Activated B cell treated with CpG ODN at 0.5 μM for 24 hours (primary cell): ENCODE data around the gene SWAP70. TPM values are rescaled to one million over a fixed set of nuclear protein-coding genes. Genes with fewer than 3 reads are reported as not detected.
A peak's percentile ranks its signal among the peaks of the same experiment; 100 is the strongest.

Source experiments
- ATAC-seq: fragments of 200-7000 bp; cut with Tn5 transposase; one replicate; pipeline ENCODE4 v1.10.0; 2021; ENCODE audit warnings: low read depth, mild to moderate bottlenecking, moderate library complexity
- CTCF ChIA-PET: fragments of 350-600 bp; sonication (Branson Sonifier 250); formaldehyde crosslinking; loops from one replicate; lab custom pipeline; 2021; ENCODE audit warnings: antibody characterized with exemption; lab: Charles Lee
- POLR2A ChIA-PET: fragments of 350-600 bp; sonication (Branson Sonifier 250); formaldehyde crosslinking; loops from one replicate; lab custom pipeline; 2021; ENCODE audit warnings: antibody characterized with exemption; lab: Charles Lee
- DNase-seq: peaks from one replicate; pipeline ENCODE4 v3.0.0; 2022
- H3K27ac Mint-ChIP-seq: one replicate; pipeline ENCODE4 v1.8.0; 2020; ENCODE audit warnings: mixed read lengths
- H3K27me3 Mint-ChIP-seq: one replicate; pipeline ENCODE4 v1.8.0; 2021; ENCODE audit warnings: mixed read lengths
- H3K36me3 Mint-ChIP-seq: one replicate; pipeline ENCODE4 v1.8.0; 2021; ENCODE audit warnings: low read depth, mixed read lengths
- H3K4me1 Mint-ChIP-seq: one replicate; pipeline ENCODE4 v1.8.0; 2021; ENCODE audit warnings: mixed read lengths
- H3K4me3 Mint-ChIP-seq: one replicate; pipeline ENCODE4 v1.8.0; 2020; ENCODE audit warnings: mild to moderate bottlenecking, mixed read lengths
- H3K9me3 Mint-ChIP-seq: one replicate; pipeline ENCODE4 v1.8.0; 2020; ENCODE audit warnings: mixed read lengths
- intact Hi-C: fragments of 100-400 bp; cut with micrococcal nuclease; formaldehyde crosslinking; loops from one replicate; pipeline ENCODE4 v1.15.1; 2024
- total RNA-seq: library from RNA; stranded (reverse); gene quantifications from 2 replicates; pipeline ENCODE4 v1.2.3, GENCODE V29; 2022
- TF ChIP-seq, protein P1 (sequence below): fragments of 200-600 bp; IDR thresholded peaks from one replicate; pipeline ENCODE4 v1.8.0; 2022; ENCODE audit warnings: antibody characterized with exemption, mild to moderate bottlenecking

The SWAP70 gene
- total RNA-seq, 1 donor from 2014 or later, result 288 TPM

DNA sequence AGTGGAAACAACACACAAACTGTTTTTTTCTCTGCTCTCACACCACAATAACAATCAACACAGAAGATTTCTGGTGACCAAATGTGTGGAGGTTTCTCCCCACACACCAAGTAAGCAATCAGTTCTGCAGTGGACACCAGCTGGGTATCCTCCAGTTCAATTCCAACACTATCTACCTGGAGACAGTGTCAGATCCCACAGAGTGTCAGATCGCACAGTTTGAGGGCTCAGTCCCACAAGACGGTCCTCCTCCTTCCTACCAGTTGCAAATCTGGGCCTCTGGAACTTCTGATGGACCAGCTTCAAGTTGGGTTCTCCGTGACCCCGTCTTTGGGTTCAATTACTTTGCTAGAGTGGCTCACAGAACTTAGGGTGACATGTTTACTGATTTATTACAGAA, 9.0 kb downstream of the SWAP70 start:
- ATAC-seq (no peak), DNase-seq (no peak)
- Mint-ChIP-seq H3K4me3 (peak overlapping the region; percentile 53), H3K27me3 (no peaks in the 10 kb centered on the region), H3K36me3 (peaks cover 42% of the 10 kb centered on the region), H3K4me1 (peaks cover 71% of the 10 kb centered on the region), H3K27ac (peak overlapping the region; percentile 94), H3K9me3 (no peaks in the 10 kb centered on the region)
- POLR2A ChIA-PET, result interaction anchor here (0.6 to 4.9 kb wide), 12 partner anchors 9 to 629 kb away, joined by 3 to 47 read pairs (median 6); partner anchors contain the start of gene SWAP70
- CTCF ChIA-PET, result interaction anchor here (1.3 to 2.2 kb wide), 3 partner anchors 59 to 75 kb away, joined by 3 to 9 read pairs (median 7); no protein-coding TSS in a partner anchor
- TF ChIP-seq, protein P1, sequence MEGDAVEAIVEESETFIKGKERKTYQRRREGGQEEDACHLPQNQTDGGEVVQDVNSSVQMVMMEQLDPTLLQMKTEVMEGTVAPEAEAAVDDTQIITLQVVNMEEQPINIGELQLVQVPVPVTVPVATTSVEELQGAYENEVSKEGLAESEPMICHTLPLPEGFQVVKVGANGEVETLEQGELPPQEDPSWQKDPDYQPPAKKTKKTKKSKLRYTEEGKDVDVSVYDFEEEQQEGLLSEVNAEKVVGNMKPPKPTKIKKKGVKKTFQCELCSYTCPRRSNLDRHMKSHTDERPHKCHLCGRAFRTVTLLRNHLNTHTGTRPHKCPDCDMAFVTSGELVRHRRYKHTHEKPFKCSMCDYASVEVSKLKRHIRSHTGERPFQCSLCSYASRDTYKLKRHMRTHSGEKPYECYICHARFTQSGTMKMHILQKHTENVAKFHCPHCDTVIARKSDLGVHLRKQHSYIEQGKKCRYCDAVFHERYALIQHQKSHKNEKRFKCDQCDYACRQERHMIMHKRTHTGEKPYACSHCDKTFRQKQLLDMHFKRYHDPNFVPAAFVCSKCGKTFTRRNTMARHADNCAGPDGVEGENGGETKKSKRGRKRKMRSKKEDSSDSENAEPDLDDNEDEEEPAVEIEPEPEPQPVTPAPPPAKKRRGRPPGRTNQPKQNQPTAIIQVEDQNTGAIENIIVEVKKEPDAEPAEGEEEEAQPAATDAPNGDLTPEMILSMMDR, result no peak
- intact Hi-C loops, result no loop called here

DNA sequence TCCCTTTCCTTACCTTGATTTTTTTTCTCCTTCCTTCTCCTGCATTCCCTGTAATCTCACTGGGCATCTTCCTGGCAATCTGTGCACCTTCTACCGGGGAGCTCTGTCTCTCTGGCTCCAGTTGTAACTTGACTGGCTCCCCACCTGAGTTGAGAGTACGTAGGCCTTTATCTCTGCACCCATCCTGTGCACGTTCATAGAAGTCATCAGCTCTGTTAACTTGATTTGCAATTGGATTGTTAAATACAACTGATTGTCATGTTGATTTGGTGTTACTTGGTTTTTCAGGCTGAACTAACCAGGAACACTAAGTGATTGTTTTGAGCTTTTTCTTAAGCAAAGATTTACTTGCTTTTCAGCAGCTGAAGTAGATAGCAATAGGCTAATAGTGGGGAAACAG, 11.8 kb downstream of the SWAP70 start:
- H3K27me3 Mint-ChIP-seq, result no peaks in the 10 kb centered on the region
- peak overlapping the region; percentile 74 for H3K4me3 Mint-ChIP-seq
- TF ChIP-seq, protein P1, result no peak
- peak; percentile 43 for ATAC-seq
- no peaks in the 10 kb centered on the region for H3K9me3 Mint-ChIP-seq
- H3K4me1 Mint-ChIP-seq, result peaks cover 67% of the 10 kb centered on the region
- H3K36me3 Mint-ChIP-seq, result peaks cover 38% of the 10 kb centered on the region
- peak overlapping the region; percentile 84 for H3K27ac Mint-ChIP-seq
- ChIA-PET CTCF (interaction anchor here (0.7 to 2.5 kb wide), 4 partner anchors 11 to 63 kb away, joined by 3 to 10 read pairs (median 6); no protein-coding TSS in a partner anchor), POLR2A (interaction anchor here (0.9 to 6.6 kb wide), 10 partner anchors 8 to 141 kb away, joined by 4 to 69 read pairs (median 10); partner anchors contain the start of gene SWAP70)
- no peak for DNase-seq
- intact Hi-C loops, result loop anchor here (1.0 to 2.0 kb wide), 3 partner anchors 9 to 13 kb away; partner anchors contain the start of gene SWAP70

DNA sequence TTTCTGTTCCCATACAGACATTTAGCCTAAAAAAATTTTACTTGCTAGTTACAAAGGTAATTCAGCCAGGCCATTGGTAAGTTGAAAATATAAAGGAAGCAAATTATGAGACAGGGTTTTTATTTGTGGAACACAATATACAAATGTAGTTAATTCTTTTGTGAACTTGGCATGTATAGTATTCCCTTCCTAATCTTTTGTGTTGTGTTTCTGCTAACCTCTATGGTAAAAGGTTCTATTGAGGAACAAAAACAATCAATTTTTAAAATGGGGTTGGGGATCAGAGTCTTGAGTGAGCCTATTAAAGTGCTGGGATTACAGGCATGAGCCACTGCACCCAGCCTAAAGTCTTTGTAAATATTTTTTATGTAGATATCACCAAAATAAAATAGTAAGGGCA, 14.1 kb downstream of the SWAP70 start:
- H3K36me3 Mint-ChIP-seq, result peaks cover 39% of the 10 kb centered on the region
- H3K4me1 Mint-ChIP-seq, result peaks cover 69% of the 10 kb centered on the region
- DNase-seq (no peak), ATAC-seq (no peak)
- POLR2A ChIA-PET, result interaction anchor here (0.7 to 6.6 kb wide), 6 partner anchors 8 to 82 kb away, joined by 3 to 69 read pairs (median 8); partner anchors contain the start of gene SWAP70
- peak overlapping the region; percentile 59 for H3K27ac Mint-ChIP-seq
- H3K27me3 Mint-ChIP-seq, result no peaks in the 10 kb centered on the region
- TF ChIP-seq, protein P1, result no peak
- H3K4me3 Mint-ChIP-seq, result peak overlapping the region; percentile 36
- CTCF ChIA-PET, result interaction anchor here (0.8 to 2.5 kb wide), 3 partner anchors 10 to 65 kb away, joined by 3 to 10 read pairs (median 3); no protein-coding TSS in a partner anchor
- intact Hi-C loops, result loop anchor here (1.0 kb wide), 1 partner anchor 9 kb away; no protein-coding TSS in a partner anchor
- no peaks in the 10 kb centered on the region for H3K9me3 Mint-ChIP-seq

DNA sequence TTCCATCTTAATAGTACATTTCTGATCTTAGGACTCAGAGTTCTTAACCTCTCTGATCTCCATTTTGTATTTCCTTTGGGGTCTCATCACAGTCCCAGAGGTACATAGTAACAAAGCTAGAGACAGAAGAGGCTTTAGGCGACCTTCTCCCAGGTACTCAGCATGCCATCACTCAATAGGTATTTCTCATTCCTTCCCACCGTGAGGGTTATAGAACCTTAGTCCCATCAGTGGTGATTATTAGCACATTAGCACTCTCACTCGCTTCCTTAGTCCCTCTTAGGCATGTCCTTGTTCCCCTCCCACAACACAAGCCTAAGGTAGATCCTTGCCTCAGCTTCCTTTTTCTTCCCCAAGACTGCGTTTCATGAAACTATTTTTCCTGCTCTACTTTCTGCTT, 14.7 kb downstream of the SWAP70 start:
- CTCF ChIA-PET, result interaction anchor here (1.4 to 1.5 kb wide), 2 partner anchors 10 to 11 kb away, joined by 3 read pairs; no protein-coding TSS in a partner anchor
- TF ChIP-seq, protein P1, result no peak
- DNase-seq (no peak), ATAC-seq (no peak)
- Mint-ChIP-seq H3K9me3 (no peaks in the 10 kb centered on the region), H3K27ac (peak overlapping the region; percentile 59), H3K27me3 (no peaks in the 10 kb centered on the region), H3K4me1 (peaks cover 69% of the 10 kb centered on the region), H3K36me3 (peaks cover 39% of the 10 kb centered on the region), H3K4me3 (peak overlapping the region; percentile 54)
- intact Hi-C loops, result loop anchor here (1.0 kb wide), 1 partner anchor 9 kb away; no protein-coding TSS in a partner anchor
- POLR2A ChIA-PET, result interaction anchor here (0.7 to 6.6 kb wide), 9 partner anchors 9 to 105 kb away, joined by 3 to 69 read pairs (median 10); partner anchors contain the start of genes SWAP70 and WEE1

DNA sequence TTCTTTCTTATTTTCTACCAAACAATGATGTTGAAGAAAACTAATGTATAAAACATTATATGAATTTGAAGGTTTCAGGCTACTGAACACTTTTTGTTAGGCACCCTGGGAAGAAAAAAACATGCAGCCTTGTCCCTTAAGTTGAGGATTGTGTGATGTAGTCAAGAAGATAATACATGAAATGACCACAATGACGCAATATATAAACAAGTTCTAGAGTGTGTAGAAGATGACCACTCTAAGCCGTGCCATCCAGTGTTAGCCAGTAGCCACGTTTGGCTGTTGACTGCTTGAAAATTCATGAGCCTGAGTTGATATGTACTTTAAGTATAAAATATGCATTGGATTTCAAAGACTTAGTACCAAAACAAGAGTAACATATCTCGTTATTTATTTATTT, 16.2 kb downstream of the SWAP70 start:
- Mint-ChIP-seq H3K9me3 (no peaks in the 10 kb centered on the region), H3K36me3 (peaks cover 48% of the 10 kb centered on the region), H3K4me3 (peak overlapping the region; percentile 29), H3K27me3 (no peaks in the 10 kb centered on the region), H3K4me1 (peaks cover 70% of the 10 kb centered on the region), H3K27ac (peak overlapping the region; percentile 65)
- TF ChIP-seq, protein P1, result no peak
- ChIA-PET POLR2A (interaction anchor here (0.6 to 6.6 kb wide), 6 partner anchors 8 to 106 kb away, joined by 3 to 69 read pairs (median 6); partner anchors contain the start of genes SWAP70 and WEE1), CTCF (interaction anchor here (1.4 kb wide), 1 partner anchor 9 kb away, joined by 3 read pairs; no protein-coding TSS in a partner anchor)
- ATAC-seq (no peak), DNase-seq (no peak)
- intact Hi-C loops, result no loop called here
